SU-DHL-6 (cell line): Measurements from ENCODE around the gene PLCB1.
"Not testable (repeated sequence)": the region's sequence is repeated elsewhere in the genome, so short reads cannot be mapped to it uniquely, and the experiment has no call there.

Experiments
- H2AFZ ChIP-seq: fragments of 200-600 bp; sonication (generic); 2 replicates; pipeline ENCODE4 v1.6.1; 2014; ENCODE audit warnings: low read depth, mild to moderate bottlenecking, moderate library complexity, mixed read lengths, antibody characterized with exemption, low read length; ENCODE audit not compliant: severe bottlenecking
- H3F3A ChIP-seq: fragments of 200-600 bp; shearing (Covaris generic); 2 replicates; pipeline ENCODE4 v1.6.0; 2016; ENCODE audit warnings: antibody characterized with exemption, mild to moderate bottlenecking; ENCODE audit not compliant: insufficient read depth
- H3K27ac ChIP-seq: fragments of 200-600 bp; sonication (generic); 2 replicates; pipeline ENCODE4 v1.5.1; 2016; ENCODE audit warnings: low read depth, mild to moderate bottlenecking, low read length, moderate library complexity, mixed read lengths
- H3K27me3 ChIP-seq: fragments of 200-600 bp; sonication (generic), shearing (Covaris generic); 2 replicates; pipeline ENCODE4 v1.6.0; 2014; ENCODE audit warnings: mild to moderate bottlenecking, low read length
- H3K36me3 ChIP-seq: fragments of 200-600 bp; sonication (generic); 2 replicates; pipeline ENCODE4 v1.6.1; 2014; ENCODE audit warnings: mild to moderate bottlenecking, low read length, mixed read lengths
- H3K4me2 ChIP-seq: fragments of 300-600, 200-600 bp; shearing (Covaris generic), sonication (generic); 2 replicates; pipeline ENCODE4 v1.6.0; 2014; ENCODE audit warnings: low read length, low read depth, mild to moderate bottlenecking; ENCODE audit not compliant: poor library complexity, severe bottlenecking
- H3K4me3 ChIP-seq: fragments of 200-600 bp; sonication (generic); 2 replicates; pipeline ENCODE4 v1.5.1; 2014; ENCODE audit warnings: antibody characterized with exemption, low read length, mild to moderate bottlenecking, mixed read lengths; ENCODE audit not compliant: insufficient read depth, poor library complexity, severe bottlenecking
- H3K79me2 ChIP-seq: fragments of 200-600 bp; sonication (generic); 2 replicates; pipeline ENCODE4 v1.6.1; 2014; ENCODE audit warnings: mild to moderate bottlenecking, low read length, moderate library complexity; ENCODE audit not compliant: insufficient read depth
- H3K9ac ChIP-seq: fragments of 200-600 bp; sonication (generic); 2 replicates; pipeline ENCODE4 v1.7.0; 2014; ENCODE audit warnings: mild to moderate bottlenecking, low read length
- H3K9me2 ChIP-seq: fragments of 200-600 bp; sonication (generic); replicated peaks from 2 replicates; pipeline ENCODE4 v1.6.1; 2014; ENCODE audit warnings: low read length; ENCODE audit not compliant: insufficient read depth
- H3K9me3 ChIP-seq: fragments of 200-600 bp; sonication (generic); 2 replicates; pipeline ENCODE4 v1.6.1; 2014; ENCODE audit warnings: low read length, mixed read lengths; ENCODE audit not compliant: insufficient read depth
- H4K20me1 ChIP-seq: fragments of 200-600 bp; sonication (generic); 2 replicates; pipeline ENCODE4 v1.6.1; 2014; ENCODE audit warnings: low read depth, mild to moderate bottlenecking, antibody characterized with exemption, low read length, moderate library complexity, mixed read lengths
- CTCF ChIP-seq: fragments of 200-600 bp; sonication (generic); IDR thresholded peaks from one replicate; pipeline ENCODE4 v1.5.1; 2017; ENCODE audit warnings: antibody characterized with exemption, mild to moderate bottlenecking, low read length, moderate library complexity; ENCODE audit not compliant: insufficient read depth, poor library complexity, severe bottlenecking
- EZH2phosphoT487 ChIP-seq: fragments of 200-600 bp; sonication (generic), shearing (Covaris generic); conservative IDR thresholded peaks from 2 replicates; pipeline ENCODE4 v1.6.1; 2018; ENCODE audit warnings: mild to moderate bottlenecking, antibody characterized with exemption, low read length, moderate library complexity, mixed read lengths

Gene PLCB1

GRCh38 chr20:8812817-8813216 lies 680.8 kb downstream of the PLCB1 start:
- H3K27me3 ChIP-seq = no peaks in the 10 kb centered on the region
- H3K4me3 ChIP-seq = no peak overlapping the region
- no peaks in the 10 kb centered on the region for H3F3A ChIP-seq
- H4K20me1 ChIP-seq = no peaks in the 10 kb centered on the region
- no peaks in the 10 kb centered on the region for H3K9me2 ChIP-seq
- no peaks in the 10 kb centered on the region for H3K79me2 ChIP-seq
- H2AFZ ChIP-seq = no peak overlapping the region
- TF ChIP-seq EZH2phosphoT487 (no peak), CTCF (no peak)
- H3K4me2 ChIP-seq = no peak overlapping the region
- no peak overlapping the region for H3K27ac ChIP-seq
- H3K9ac ChIP-seq = no peak overlapping the region
- no peaks in the 10 kb centered on the region for H3K9me3 ChIP-seq
- no peaks in the 10 kb centered on the region for H3K36me3 ChIP-seq

GRCh38 chr20:8815208-8815607 lies 683.1 kb downstream of the PLCB1 start:
- no peaks in the 10 kb centered on the region for H3K27me3 ChIP-seq
- no peaks in the 10 kb centered on the region for H3K36me3 ChIP-seq
- no peak overlapping the region for H2AFZ ChIP-seq
- H3K4me2 ChIP-seq = no peak overlapping the region
- H3K9ac ChIP-seq = no peak overlapping the region
- no peaks in the 10 kb centered on the region for H4K20me1 ChIP-seq
- no peaks in the 10 kb centered on the region for H3K79me2 ChIP-seq
- no peaks in the 10 kb centered on the region for H3K9me2 ChIP-seq
- no peaks in the 10 kb centered on the region for H3K9me3 ChIP-seq
- no peak overlapping the region for H3K4me3 ChIP-seq
- H3F3A ChIP-seq = no peaks in the 10 kb centered on the region
- TF ChIP-seq EZH2phosphoT487 = no peak
- TF ChIP-seq CTCF = no peak
- H3K27ac ChIP-seq = no peak overlapping the region

- Histone ChIP-seq H3K4me3 (no peak overlapping the region), H3K4me2 (no peak overlapping the region), H4K20me1 (no peaks in the 10 kb centered on the region), H3K9me3 (no peaks in the 10 kb centered on the region), H3K9me2 (no peaks in the 10 kb centered on the region), H3K79me2 (no peaks in the 10 kb centered on the region), H3K9ac (no peak overlapping the region), H2AFZ (no peak overlapping the region), H3K27ac (no peak overlapping the region), H3K27me3 (no peaks in the 10 kb centered on the region), H3K36me3 (no peaks in the 10 kb centered on the region), H3F3A (no peaks in the 10 kb centered on the region)
- TF ChIP-seq EZH2phosphoT487 (no peak), CTCF (no peak)
These were observed 697.2 kb downstream of the PLCB1 start for GRCh38 chr20:8829256-8829655.

- H3K9me2 ChIP-seq, H2AFZ ChIP-seq, H3F3A ChIP-seq, H3K79me2 ChIP-seq, H4K20me1 ChIP-seq, H3K27ac ChIP-seq, H3K27me3 ChIP-seq, H3K36me3 ChIP-seq, H3K4me2 ChIP-seq, H3K4me3 ChIP-seq, H3K9me3 ChIP-seq, H3K9ac ChIP-seq: not testable (repeated sequence)
These were observed 702.2 kb downstream of the PLCB1 start for GRCh38 chr20:8834294-8834693.
